GM10266 (cell line): Measurements from ENCODE around the gene PPM1H.

ENCODE experiments used
- DNase-seq: peaks from one replicate; pipeline ENCODE4 v3.0.0; 2012; ENCODE audit errors: extremely low spot score
- CTCF ChIP-seq: IDR thresholded peaks from 2 replicates; pipeline ENCODE4 v1.5.1; 2012; ENCODE audit warnings: mild to moderate bottlenecking, low read depth; ENCODE audit not compliant: control insufficient read depth, insufficient read depth; ENCODE audit errors: missing control alignments

PPM1H gene

GRCh38 chr12:62776997-62777396 lies 158.0 kb downstream of the PPM1H start:
- no peak for TF ChIP-seq CTCF
- no peak for DNase-seq

- no peak for DNase-seq
Measured at GRCh38 chr12:62776575-62776974, 158.4 kb downstream of the PPM1H start.

GRCh38 chr12:62774794-62775193 lies 160.2 kb downstream of the PPM1H start:
- no peak for TF ChIP-seq CTCF
- DNase-seq = no peak

More at GRCh38 chr12:62776575-62776974, 158.4 kb downstream of the PPM1H start:
- no peak for TF ChIP-seq CTCF

- no peak for DNase-seq
- no peak for TF ChIP-seq CTCF
Measured at GRCh38 chr12:62772416-62772955, 162.5 kb downstream of the PPM1H start.

- no peak for DNase-seq
- TF ChIP-seq CTCF = no peak
Measured at GRCh38 chr12:62771828-62772227, 163.1 kb downstream of the PPM1H start.

GRCh38 chr12:62770381-62770780 lies 164.6 kb downstream of the PPM1H start:
- TF ChIP-seq CTCF = no peak
- DNase-seq = no peak

- TF ChIP-seq CTCF = no peak
- no peak for DNase-seq
Measured at GRCh38 chr12:62769076-62769619, 165.8 kb downstream of the PPM1H start.
